Adipocyte (in vitro differentiated cells): Measurements from ENCODE around the gene PRKACB.

Source experiments
- DNase-seq: peaks from one replicate; pipeline ENCODE4 v3.0.0-alpha.2; 2015; ENCODE audit warnings: low read depth
- H3K27me3 ChIP-seq: replicated peaks from 2 replicates; pipeline ENCODE4 v1.7.0; 2013; ENCODE audit warnings: mild to moderate bottlenecking, low read length, moderate library complexity; ENCODE audit not compliant: control insufficient read depth, insufficient read depth
- H3K36me3 ChIP-seq: 2 replicates; pipeline ENCODE4 v1.7.0; 2013; ENCODE audit warnings: low read length, mild to moderate bottlenecking, moderate library complexity; ENCODE audit not compliant: control insufficient read depth, insufficient read depth, severe bottlenecking
- H3K4me1 ChIP-seq: 2 replicates; pipeline ENCODE4 v1.7.0; 2013; ENCODE audit warnings: mild to moderate bottlenecking, low read length, moderate library complexity; ENCODE audit not compliant: control insufficient read depth, insufficient read depth
- H3K4me3 ChIP-seq: 2 replicates; pipeline ENCODE4 v1.7.0; 2013; ENCODE audit warnings: mild to moderate bottlenecking, low read length, moderate library complexity
- H3K9ac ChIP-seq: 2 replicates; pipeline ENCODE4 v1.7.0; 2013; ENCODE audit warnings: mild to moderate bottlenecking, low read length, moderate library complexity
- H3K9me3 ChIP-seq: 2 replicates; pipeline ENCODE4 v1.7.0; 2013; ENCODE audit warnings: mild to moderate bottlenecking, low read length, moderate library complexity; ENCODE audit not compliant: control insufficient read depth

The PRKACB gene

GRCh38 chr1:84181350-84182005, 37.4 kb downstream of the PRKACB start:
- H3K4me3 ChIP-seq: no peak overlapping the region
- no peaks in the 10 kb centered on the region for H3K4me1 ChIP-seq
- no peaks in the 10 kb centered on the region for H3K9me3 ChIP-seq
- H3K27me3 ChIP-seq: no peaks in the 10 kb centered on the region
- no peaks in the 10 kb centered on the region for H3K36me3 ChIP-seq
- no peak overlapping the region for H3K9ac ChIP-seq
- no peak for DNase-seq

- no peaks in the 10 kb centered on the region for H3K27me3 ChIP-seq
- no peaks in the 10 kb centered on the region for H3K4me1 ChIP-seq
- no peak overlapping the region for H3K4me3 ChIP-seq
- no peak for DNase-seq
- H3K9me3 ChIP-seq: peaks cover 14% of the 10 kb centered on the region
- H3K9ac ChIP-seq: no peak overlapping the region
- H3K36me3 ChIP-seq: peaks cover 6% of the 10 kb centered on the region
Measured at GRCh38 chr1:84190455-84190854, 46.4 kb downstream of the PRKACB start.

DNA sequence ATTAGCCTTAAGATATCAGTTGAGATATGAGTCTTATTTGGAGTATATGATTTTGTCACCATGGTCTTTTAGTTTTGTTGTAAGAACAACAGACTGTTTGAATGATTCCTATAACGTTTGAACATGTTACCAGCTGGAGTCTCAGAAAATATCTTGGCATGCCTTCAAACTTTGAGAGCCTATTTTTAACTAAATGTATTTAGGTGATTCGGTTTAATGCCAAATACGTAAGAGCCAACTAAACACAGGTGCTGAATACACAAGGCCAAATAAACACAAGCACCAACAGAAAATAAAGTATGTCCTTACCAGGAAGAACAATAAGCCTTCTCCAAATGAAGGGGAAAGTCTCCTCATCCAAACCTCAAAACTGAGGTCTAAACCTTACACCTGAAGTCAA, 48.6 kb downstream of the PRKACB start:
- no peaks in the 10 kb centered on the region for H3K4me1 ChIP-seq
- H3K36me3 ChIP-seq: peaks cover 13% of the 10 kb centered on the region
- no peak overlapping the region for H3K9ac ChIP-seq
- no peak for DNase-seq
- no peak overlapping the region for H3K4me3 ChIP-seq
- peaks cover 14% of the 10 kb centered on the region for H3K9me3 ChIP-seq
- no peaks in the 10 kb centered on the region for H3K27me3 ChIP-seq

- no peaks in the 10 kb centered on the region for H3K27me3 ChIP-seq
- DNase-seq: no peak
Measured at GRCh38 chr1:84198832-84199231, 54.8 kb downstream of the PRKACB start.

DNA sequence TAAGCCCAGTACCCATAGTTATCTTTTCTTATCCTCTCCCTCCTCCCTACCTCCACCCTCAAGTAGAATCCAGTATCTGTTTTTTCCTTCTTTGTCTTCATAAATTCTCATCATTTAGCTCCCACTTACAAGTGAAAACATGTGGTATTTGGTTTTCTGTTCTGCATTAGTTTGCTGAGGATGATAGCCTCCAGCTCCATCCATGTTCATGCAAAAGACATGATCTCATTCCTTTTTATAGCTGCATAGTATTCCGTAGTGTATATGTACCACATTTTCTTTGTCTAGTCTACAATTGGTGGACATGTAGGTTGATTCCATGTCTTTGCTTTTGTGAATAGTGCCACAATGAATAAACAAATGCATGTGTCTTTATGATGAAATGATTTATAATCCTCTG, 55.2 kb downstream of the PRKACB start:
- DNase-seq: no peak
- no peaks in the 10 kb centered on the region for H3K9me3 ChIP-seq
- no peak overlapping the region for H3K4me3 ChIP-seq
- H3K36me3 ChIP-seq: peaks cover 21% of the 10 kb centered on the region
- no peak overlapping the region for H3K9ac ChIP-seq
- H3K27me3 ChIP-seq: no peaks in the 10 kb centered on the region
- H3K4me1 ChIP-seq: no peaks in the 10 kb centered on the region

More at GRCh38 chr1:84198832-84199231, 54.8 kb downstream of the PRKACB start:
- Histone ChIP-seq H3K4me1 (no peaks in the 10 kb centered on the region), H3K9me3 (no peaks in the 10 kb centered on the region), H3K9ac (no peak overlapping the region), H3K4me3 (no peak overlapping the region), H3K36me3 (peaks cover 21% of the 10 kb centered on the region)

DNA sequence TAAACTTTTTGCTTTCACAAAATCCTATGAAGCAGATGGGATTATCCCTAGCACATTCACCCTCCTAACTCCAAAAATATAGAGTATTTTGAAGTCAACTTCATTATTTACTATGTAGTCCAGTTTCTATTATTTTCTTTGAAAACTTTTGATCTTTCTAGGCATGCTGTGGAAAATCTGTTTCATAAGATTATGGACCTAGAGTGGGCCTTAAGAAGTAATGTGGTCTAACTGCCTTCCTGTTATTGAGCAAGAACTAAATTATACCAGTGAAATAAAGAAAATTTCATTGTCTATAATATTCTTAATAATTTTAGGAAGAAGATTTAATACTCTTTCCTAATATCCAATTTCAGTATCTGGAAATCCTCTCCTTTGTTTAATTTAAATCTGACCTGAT, 58.1 kb downstream of the PRKACB start:
- Histone ChIP-seq H3K9me3 (no peaks in the 10 kb centered on the region), H3K36me3 (peaks cover 20% of the 10 kb centered on the region), H3K9ac (no peak overlapping the region), H3K4me1 (no peaks in the 10 kb centered on the region), H3K27me3 (no peaks in the 10 kb centered on the region), H3K4me3 (no peak overlapping the region)
- DNase-seq: no peak

DNA sequence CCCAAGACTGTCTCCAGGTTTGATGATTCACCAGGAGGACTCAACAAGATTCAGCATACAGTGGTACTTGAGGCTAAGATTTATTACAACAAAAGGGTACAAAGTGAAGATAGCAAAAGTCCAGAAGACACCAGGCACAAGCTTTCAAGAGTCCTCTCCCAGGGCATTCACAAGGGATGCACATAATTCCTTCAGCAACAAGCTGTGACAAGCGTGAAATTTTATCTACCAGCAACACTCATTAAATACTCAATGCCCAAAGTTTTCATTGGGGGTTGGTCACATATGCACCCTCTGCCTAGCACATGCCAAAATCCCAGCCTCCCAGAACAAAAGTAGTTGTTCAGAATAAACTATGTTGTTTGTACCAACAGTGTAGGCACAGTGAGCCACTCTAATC, 62.3 kb downstream of the PRKACB start:
- DNase-seq: no peak
- Histone ChIP-seq H3K27me3 (no peaks in the 10 kb centered on the region), H3K9me3 (no peaks in the 10 kb centered on the region), H3K36me3 (no peaks in the 10 kb centered on the region), H3K4me3 (no peak overlapping the region), H3K9ac (no peak overlapping the region), H3K4me1 (no peaks in the 10 kb centered on the region)

DNA sequence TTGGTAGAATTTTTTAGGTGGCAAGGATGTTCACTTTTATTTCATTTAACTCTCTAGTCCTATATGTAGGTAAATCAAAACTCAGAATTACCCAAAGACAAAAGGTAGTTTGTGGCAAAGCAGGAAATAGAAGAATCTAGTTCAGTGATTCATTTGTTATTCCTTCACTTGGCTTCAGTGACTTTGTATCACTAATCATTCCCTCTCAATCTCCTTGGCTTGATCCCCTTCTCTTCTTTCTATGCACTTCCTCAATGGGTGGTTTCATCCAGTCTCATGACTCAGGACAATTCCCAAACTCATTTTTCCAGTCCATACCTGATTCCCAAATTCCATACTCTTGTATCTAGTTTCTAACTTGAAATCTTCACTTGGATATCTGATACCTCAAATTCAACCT, 64.9 kb downstream of the PRKACB start:
- no peaks in the 10 kb centered on the region for H3K27me3 ChIP-seq
- H3K9me3 ChIP-seq: no peaks in the 10 kb centered on the region
- no peaks in the 10 kb centered on the region for H3K4me1 ChIP-seq
- DNase-seq: no peak
- no peak overlapping the region for H3K4me3 ChIP-seq
- no peaks in the 10 kb centered on the region for H3K36me3 ChIP-seq
- no peak overlapping the region for H3K9ac ChIP-seq

- Histone ChIP-seq H3K27me3 (no peaks in the 10 kb centered on the region), H3K9ac (no peak overlapping the region), H3K4me3 (no peak overlapping the region), H3K9me3 (no peaks in the 10 kb centered on the region), H3K36me3 (no peaks in the 10 kb centered on the region), H3K4me1 (no peaks in the 10 kb centered on the region)
- DNase-seq: no peak
Measured at GRCh38 chr1:84214115-84214956, 70.3 kb downstream of the PRKACB start.

GRCh38 chr1:84217239-84217638, 73.2 kb downstream of the PRKACB start:
- Histone ChIP-seq H3K36me3 (no peaks in the 10 kb centered on the region), H3K9me3 (peaks cover 4% of the 10 kb centered on the region), H3K4me1 (no peaks in the 10 kb centered on the region), H3K4me3 (no peak overlapping the region), H3K9ac (no peak overlapping the region), H3K27me3 (no peaks in the 10 kb centered on the region)
- no peak for DNase-seq

GRCh38 chr1:84223751-84224432, 79.8 kb downstream of the PRKACB start:
- Histone ChIP-seq H3K9me3 (peaks cover 10% of the 10 kb centered on the region), H3K4me1 (no peaks in the 10 kb centered on the region), H3K9ac (no peak overlapping the region), H3K27me3 (no peaks in the 10 kb centered on the region), H3K36me3 (no peaks in the 10 kb centered on the region), H3K4me3 (no peak overlapping the region)
- DNase-seq: no peak
